GM19468 (cell line): Measurements from ENCODE around the gene TEAD4.

ENCODE experiments used
- ATAC-seq: cut with Tn5 transposase; IDR thresholded peaks from one replicate; pipeline ENCODE4 v1.9.1; 2021; ENCODE audit warnings: mild to moderate bottlenecking, moderate library complexity, moderate number of reproducible peaks; ENCODE audit not compliant: unreplicated experiment; ENCODE audit errors: extremely low read depth

Gene TEAD4

GRCh38 chr12:2959505-2960389 is 550 bp downstream of the TEAD4 start:
- no peak for ATAC-seq

GRCh38 chr12:2960390-2960956 is 1.3 kb downstream of the TEAD4 start:
- ATAC-seq, result no peak

GRCh38 chr12:2960996-2961616 is 1.9 kb downstream of the TEAD4 start:
- ATAC-seq, result no peak

GRCh38 chr12:2961705-2962104 is 2.5 kb downstream of the TEAD4 start:
- ATAC-seq, result no peak

GRCh38 chr12:2963154-2963759 is 4.1 kb downstream of the TEAD4 start:
- ATAC-seq, result no peak

- ATAC-seq, result no peak
These were observed 4.6 kb downstream of the TEAD4 start for GRCh38 chr12:2963760-2964292.

GRCh38 chr12:2967651-2968050 is 8.5 kb downstream of the TEAD4 start:
- no peak for ATAC-seq

- ATAC-seq, result no peak
These were observed 11.5 kb downstream of the TEAD4 start for GRCh38 chr12:2970744-2971143.

- no peak for ATAC-seq
These were observed 14.4 kb downstream of the TEAD4 start for GRCh38 chr12:2973566-2973965.

GRCh38 chr12:2974560-2974971 is 15.4 kb downstream of the TEAD4 start:
- no peak for ATAC-seq

GRCh38 chr12:2976581-2976996 is 17.4 kb downstream of the TEAD4 start:
- ATAC-seq, result no peak

GRCh38 chr12:2977776-2978175 is 18.6 kb downstream of the TEAD4 start:
- ATAC-seq, result no peak

- no peak for ATAC-seq
These were observed 20.6 kb downstream of the TEAD4 start for GRCh38 chr12:2979806-2980205.

GRCh38 chr12:2980630-2981029 is 21.4 kb downstream of the TEAD4 start:
- ATAC-seq, result no peak

GRCh38 chr12:2982361-2982760 is 23.2 kb downstream of the TEAD4 start:
- ATAC-seq, result no peak

GRCh38 chr12:2984249-2984648 is 25.1 kb downstream of the TEAD4 start:
- no peak for ATAC-seq

- ATAC-seq, result no peak
These were observed 25.5 kb downstream of the TEAD4 start for GRCh38 chr12:2984698-2985097.

GRCh38 chr12:2986876-2987275 is 27.7 kb downstream of the TEAD4 start:
- ATAC-seq, result no peak

- no peak for ATAC-seq
These were observed 29.3 kb downstream of the TEAD4 start for GRCh38 chr12:2988494-2988893.

GRCh38 chr12:2992724-2993123 is 33.5 kb downstream of the TEAD4 start:
- ATAC-seq, result no peak
